B cell (primary cell): ENCODE results near the gene TRAF3.

Source experiments
- CTCF ChIP-seq: fragments of 200-600 bp; IDR thresholded peaks from one replicate; pipeline ENCODE4 v1.8.0; 2022; ENCODE audit warnings: antibody characterized with exemption, mild to moderate bottlenecking
- EZH2 ChIP-seq: IDR thresholded peaks from 2 replicates; pipeline ENCODE4 v1.6.1; 2012; ENCODE audit warnings: borderline replicate concordance, low read depth, mild to moderate bottlenecking, moderate library complexity, low read length; ENCODE audit not compliant: insufficient read depth, poor library complexity, severe bottlenecking

GRCh38 chr14:102828151-102828550 lies 50.9 kb downstream of the TRAF3 start:
- TF ChIP-seq CTCF (no peak), EZH2 (no peak)
